GM21529 (cell line): ENCODE results near the gene CASP4.

ENCODE experiments used
- ATAC-seq: cut with Tn5 transposase; IDR thresholded peaks from one replicate; pipeline ENCODE4 v1.9.1; 2021; ENCODE audit not compliant: unreplicated experiment

CASP4 gene

GRCh38 chr11:104895634-104896033 is 72.7 kb downstream of the CASP4 start:
- ATAC-seq, result no peak

DNA sequence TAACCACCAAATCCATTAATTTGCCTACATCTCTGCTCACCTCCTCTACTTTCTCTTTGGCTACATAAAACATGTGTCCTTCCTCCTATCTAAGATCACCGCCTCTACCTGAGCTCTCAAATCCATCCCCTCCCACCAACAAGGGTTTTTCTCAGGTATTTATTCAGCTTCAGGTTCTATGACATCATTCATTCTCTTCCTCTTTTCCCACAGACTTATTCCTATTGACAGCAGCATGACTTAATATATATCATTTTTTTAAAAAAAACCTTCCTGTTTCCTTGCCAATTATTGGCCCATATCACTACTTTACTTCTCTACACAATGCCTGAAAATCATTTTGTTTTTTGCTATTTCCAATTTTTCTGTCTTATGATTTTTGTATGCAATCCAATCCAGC is 74.5 kb downstream of the CASP4 start:
- ATAC-seq, result no peak
